Kidney tubule cell (primary cell): ENCODE results near the gene PLOD1.
A peak's percentile ranks its signal among the peaks of the same experiment; 100 is the strongest.
"Not testable (repeated sequence)": the region's sequence is repeated elsewhere in the genome, so short reads cannot be mapped to it uniquely, and the experiment has no call there.

Experiments
- DNase-seq: peaks from one replicate; pipeline ENCODE4 v3.0.0-alpha.2; 2018; ENCODE audit warnings: low spot score

PLOD1 gene

GRCh38 chr1:12006167-12006921, 71.8 kb downstream of the PLOD1 start:
- DNase-seq: no peak

- DNase-seq: no peak
Observed at GRCh38 chr1:12007204-12007603, 72.7 kb downstream of the PLOD1 start.

GRCh38 chr1:12008355-12008754, 73.8 kb downstream of the PLOD1 start:
- not testable (repeated sequence) for DNase-seq

DNA sequence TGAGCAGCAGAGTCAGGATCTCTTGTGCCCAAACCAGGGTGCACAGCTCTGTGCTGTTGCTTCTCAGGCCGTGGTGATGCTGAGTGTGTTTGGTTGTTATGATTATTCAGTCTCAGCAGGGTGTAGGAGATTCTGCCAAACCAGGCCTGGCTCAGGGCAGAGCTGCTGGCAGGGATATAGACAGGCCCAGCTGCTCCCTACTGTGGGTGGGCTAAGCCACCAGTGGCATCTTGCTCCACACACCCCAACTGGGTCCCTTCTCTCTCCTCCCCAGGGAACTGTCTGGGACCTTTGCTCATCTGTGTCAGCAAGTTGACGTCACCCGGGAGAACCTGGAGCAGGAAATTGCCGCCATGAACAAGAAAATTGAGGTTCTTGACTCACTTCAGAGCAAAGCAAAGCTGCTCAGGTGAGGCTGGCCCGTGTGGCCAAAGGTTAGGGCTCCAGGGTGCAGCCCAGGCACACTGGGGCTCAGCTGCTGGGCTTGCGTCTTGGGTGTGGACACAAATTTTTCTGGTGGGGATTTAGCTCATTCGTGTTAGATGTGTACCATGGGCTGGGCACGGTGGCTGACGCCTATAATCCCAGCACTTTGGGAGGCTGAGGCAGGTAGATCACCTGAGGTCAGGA, 74.9 kb downstream of the PLOD1 start:
- no peak for DNase-seq

- no peak for DNase-seq
Observed at GRCh38 chr1:12010746-12011570, 76.4 kb downstream of the PLOD1 start.

GRCh38 chr1:12011998-12012397, 77.5 kb downstream of the PLOD1 start:
- DNase-seq: no peak

DNA sequence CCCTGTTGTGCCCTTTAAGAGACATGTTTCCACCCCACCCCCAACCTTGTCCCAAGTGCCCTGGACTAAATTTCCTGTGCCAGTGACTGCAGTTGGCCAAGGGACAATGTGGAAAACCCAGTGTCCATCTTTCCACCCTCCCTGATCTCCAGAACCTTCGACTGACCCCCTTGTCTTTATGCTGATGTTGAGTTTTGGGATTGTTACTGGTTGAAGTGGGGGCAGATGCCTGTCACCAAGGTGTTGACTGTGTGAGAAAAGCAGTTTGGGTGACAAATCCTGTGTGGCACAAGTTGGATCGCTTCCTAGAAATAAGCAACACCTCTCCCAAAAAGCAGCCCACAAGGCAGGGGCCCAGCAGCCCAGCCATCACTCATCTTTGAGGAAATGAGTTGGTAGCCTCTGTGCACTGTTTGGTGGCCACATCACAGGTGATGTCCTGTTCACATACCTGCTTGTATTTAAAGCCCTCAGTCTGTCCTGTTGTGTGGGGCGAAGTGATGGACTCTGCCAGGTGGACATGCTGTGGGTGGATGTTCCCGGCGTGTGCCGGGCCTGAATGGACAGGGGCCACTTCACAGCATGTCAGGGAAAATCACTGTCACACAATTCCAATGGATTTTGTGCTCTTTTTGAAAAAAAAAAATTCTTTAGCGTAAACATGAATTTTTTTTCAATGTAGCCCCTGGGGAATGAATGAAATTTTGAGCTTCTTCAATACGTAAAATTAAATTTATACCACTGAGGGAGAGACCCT, 78.2 kb downstream of the PLOD1 start:
- DNase-seq: no peak

DNA sequence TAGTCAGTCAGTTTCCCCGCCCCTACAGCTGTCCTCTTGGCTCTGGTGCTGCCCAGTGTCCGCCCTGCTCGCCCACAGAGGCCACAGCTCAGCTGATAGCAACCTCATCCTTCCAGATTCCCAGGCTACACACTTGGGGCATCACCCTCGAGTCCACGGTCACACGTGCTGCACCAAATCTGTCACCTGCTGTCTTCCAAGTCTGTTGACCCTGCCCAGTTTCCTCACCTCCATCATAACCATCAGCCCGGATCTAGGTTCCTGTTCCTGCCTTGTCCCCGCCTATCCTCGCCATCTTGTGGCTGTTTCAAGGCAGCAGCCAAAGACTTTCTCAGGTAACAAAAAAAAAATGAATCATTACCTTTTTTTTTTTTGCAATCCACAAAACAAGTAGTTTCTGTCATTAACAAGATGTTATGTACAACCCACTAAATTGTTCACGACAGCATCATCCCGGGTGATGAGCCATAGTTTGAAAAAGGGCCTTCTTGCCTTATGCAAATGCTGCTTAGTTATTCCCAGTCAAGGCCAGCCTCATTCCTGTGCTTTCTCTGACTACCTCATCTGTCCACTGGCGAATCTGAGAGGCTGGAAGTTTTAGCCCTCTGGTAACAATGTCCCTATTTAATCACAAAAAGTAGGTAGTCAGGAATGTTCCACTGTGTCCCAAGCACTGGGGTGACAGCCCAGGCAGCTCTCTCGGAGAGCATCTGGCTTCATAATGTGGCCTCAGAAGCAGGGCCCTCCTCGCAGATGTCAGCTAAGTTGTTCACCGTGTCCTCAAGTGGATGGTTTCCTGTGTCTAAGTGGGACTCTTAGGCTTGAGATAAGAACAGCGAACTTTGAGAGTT, 79.8 kb downstream of the PLOD1 start:
- peak; percentile 59 for DNase-seq

- peak; percentile 55 for DNase-seq
Observed at GRCh38 chr1:12015001-12015491, 80.5 kb downstream of the PLOD1 start.

DNA sequence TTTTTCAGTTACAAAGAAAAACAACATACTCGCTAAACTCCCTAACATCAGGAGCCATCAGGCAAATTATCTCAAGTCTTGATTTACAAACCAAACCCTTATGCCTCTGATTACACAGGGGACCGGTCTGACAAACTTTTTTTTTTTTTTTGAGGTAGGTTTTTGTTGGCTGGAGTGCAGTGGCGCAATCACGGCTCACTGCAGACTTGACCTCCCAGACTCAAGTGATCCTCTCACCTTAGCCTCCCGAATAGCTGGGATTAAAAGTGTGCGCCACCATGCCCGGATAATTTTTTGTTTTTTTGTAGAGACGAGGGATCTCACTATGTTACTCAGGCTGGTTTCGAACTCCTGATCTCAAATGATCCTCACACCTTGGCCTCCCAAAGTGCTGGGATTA, 81.0 kb downstream of the PLOD1 start:
- DNase-seq: no peak

DNA sequence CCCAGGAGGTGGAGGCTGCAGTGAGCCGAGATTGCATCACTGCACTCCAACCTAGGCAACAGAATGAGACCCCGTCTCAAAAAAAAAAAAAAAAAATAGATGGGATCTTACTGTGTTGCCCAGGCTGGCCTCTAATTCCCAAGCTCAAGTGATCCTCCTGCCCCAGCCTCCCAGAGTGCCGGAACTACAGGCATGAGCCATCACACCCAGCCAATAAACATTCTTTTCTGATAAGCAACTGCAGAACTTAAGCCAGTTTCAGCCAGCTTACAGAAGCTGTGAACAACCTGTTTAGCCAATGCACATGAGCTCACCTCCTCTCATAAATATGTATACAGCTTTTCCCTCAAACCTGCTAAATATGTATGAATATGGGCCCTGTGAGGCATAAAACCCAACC, 81.7 kb downstream of the PLOD1 start:
- DNase-seq: peak; percentile 6

DNA sequence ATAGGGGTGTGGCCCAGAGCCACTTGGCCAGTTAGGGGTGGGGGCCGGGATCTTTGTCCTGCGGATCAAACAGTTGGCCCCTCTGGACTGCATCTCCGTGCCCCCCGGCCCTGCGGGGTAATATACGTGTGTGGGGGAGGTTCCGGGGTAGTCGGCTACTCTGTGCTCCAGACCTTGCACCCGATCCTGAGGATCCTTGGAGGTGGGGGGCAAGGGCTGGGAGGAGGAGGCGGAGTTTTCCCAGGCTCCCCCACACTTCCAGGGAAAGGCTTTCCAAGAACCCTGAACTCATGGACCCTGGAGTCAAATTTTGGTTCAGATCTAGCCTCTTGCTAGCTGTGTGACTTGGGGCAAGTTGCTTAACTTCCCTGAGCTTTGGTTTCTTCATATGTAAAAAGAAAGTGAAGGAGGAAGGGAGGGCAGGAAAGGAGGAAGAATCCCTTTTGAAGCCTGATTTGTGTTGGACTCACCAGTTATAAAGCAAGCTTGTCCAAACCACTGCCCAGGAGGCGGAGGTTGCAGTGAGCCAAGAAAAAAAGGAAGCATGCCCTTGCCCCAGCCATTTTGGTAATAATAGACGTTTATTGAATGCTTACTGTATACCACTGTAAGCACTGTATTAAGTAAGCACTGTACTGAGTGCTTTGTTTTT, 85.5 kb downstream of the PLOD1 start:
- DNase-seq: peak; percentile 34

- DNase-seq: no peak
Observed at GRCh38 chr1:12021616-12022015, 87.1 kb downstream of the PLOD1 start.

- DNase-seq: no peak
Observed at GRCh38 chr1:12022036-12022435, 87.5 kb downstream of the PLOD1 start.
